ENCODE data around the gene HCRT. TPM values are rescaled to one million over a fixed set of nuclear protein-coding genes. Genes with fewer than 3 reads are reported as not detected.

HCRT gene
- total and polyA plus RNA-seq, 2 of the 8 experiments (the other 6 are each of a cell fraction or from before 2014, with no cell fraction given) = not detected

- H3K79me2 ChIP-seq (ENCODE audit: control insufficient read depth in 1 of 2, insufficient read depth in 2 of 2, low read length in 2 of 2) = no peaks in the 10 kb centered on the region
- WGBS, 2 experiments (ENCODE audit: extremely low coverage in 1 of 2, insufficient coverage in 1 of 2, insufficient read length in 1 of 2, insufficient replicate concordance in 2 of 2, low coverage in 1 of 2, low lambda C conversion rate in 2 of 2, missing lambda C conversion rate in 1 of 2) = 84% methylated on average over 2 of the region's 2 CpGs; no CpG with 5 or more reads in 1 of the 2 experiments
- H4K20me1 ChIP-seq (replicated peaks in 1 of 2; ENCODE audit: control insufficient read depth in 1 of 2, insufficient read depth in 2 of 2, low read length in 2 of 2) = peaks cover 0 to 1% of the 10 kb centered on the region in 2 experiments
- FAIRE-seq (no peak), DNase-seq (ENCODE audit: low read depth in 1 of 2, low spot score in 2 of 2) (no peak)
- TF ChIP-seq FOSL1 (IDR thresholded peaks at IDR 0.05; ENCODE audit: insufficient read depth, low read depth, low read length) (no peak), ATF2 (IDR thresholded peaks at IDR 0.05; ENCODE audit: low read length) (no peak), ATF3 (IDR thresholded peaks at IDR 0.05; ENCODE audit: insufficient read depth, low read depth, low read length) (no peak), BCL11A (IDR thresholded peaks at IDR 0.05; ENCODE audit: low read depth in 2 of 2, low read length in 2 of 2) (no peak), JUN (IDR thresholded peaks at IDR 0.05; ENCODE audit: low read depth, low read length) (no peak), YY1 (IDR thresholded peaks at IDR 0.05; ENCODE audit: low read depth, low read length) (no peak)
- H3K36me3 ChIP-seq (ENCODE audit: control insufficient read depth in 2 of 4, insufficient read depth in 4 of 4, low read length in 3 of 4) = no peaks in the 10 kb centered on the region
- no peak overlapping the region for H3K56ac ChIP-seq (replicated peaks; ENCODE audit: insufficient read length, low read depth, low read length)
- ChIA-PET POLR2A (ENCODE audit: partially characterized antibody) (interaction anchor here (0.5 to 0.9 kb wide), 3 partner anchors 11 to 232 kb away, joined by 3 read pairs; no protein-coding TSS in a partner anchor), CTCF (ENCODE audit: partially characterized antibody) (interaction anchor here (0.6 to 5.1 kb wide), 8 partner anchors 10 to 215 kb away, joined by 3 to 28 read pairs (median 4); no protein-coding TSS in a partner anchor)
- no peak overlapping the region for H3K18ac ChIP-seq (ENCODE audit: extremely low read depth, low read length)
- H3K14ac ChIP-seq (ENCODE audit: insufficient read length) = no peak overlapping the region
- H2BK20ac ChIP-seq (ENCODE audit: low read length) = no peak overlapping the region
- peaks cover 0 to 10% (median 8%) of the 10 kb centered on the region in 4 experiments; a peak in 3 of 7 replicates for H3K4me1 ChIP-seq (replicated peaks in 1 of 4; ENCODE audit: control insufficient read depth in 3 of 4, insufficient read depth in 4 of 4, low read length in 3 of 4)
- H4K5ac ChIP-seq (ENCODE audit: insufficient read length, low read depth, low read length) = no peak overlapping the region
- H4K91ac ChIP-seq (replicated peaks; ENCODE audit: insufficient read length, low read length) = no peak overlapping the region
- no peak overlapping the region for H2BK15ac ChIP-seq (ENCODE audit: low read length)
- no peak overlapping the region for H2AFZ ChIP-seq (ENCODE audit: low read length)
- H3K4me2 ChIP-seq (ENCODE audit: insufficient read depth in 1 of 2, low read depth in 2 of 2, low read length in 2 of 2) = no peak overlapping the region
- H3K4me3 ChIP-seq (ENCODE audit: extremely low read depth in 1 of 4, insufficient read depth in 2 of 4, low read depth in 3 of 4, low read length in 4 of 4) = no peak overlapping the region
- no peaks in the 10 kb centered on the region for H3K79me1 ChIP-seq (ENCODE audit: low read depth, low read length)
- H3K9ac ChIP-seq (replicated peaks in 1 of 4; ENCODE audit: extremely low read depth in 1 of 4, low read depth in 3 of 4, low read length in 3 of 4) = no peak overlapping the region
- no peaks in the 10 kb centered on the region for H3K9me3 ChIP-seq (ENCODE audit: insufficient read depth in 2 of 2, low read depth in 1 of 2, low read length in 1 of 2)
- peaks cover 4% of the 10 kb centered on the region; the same call in 1 of the 2 replicates for H3K23me2 ChIP-seq (ENCODE audit: low read depth, low read length)
- no peak overlapping the region for H2BK5ac ChIP-seq (ENCODE audit: low read depth, low read length)
- H3K27me3 ChIP-seq (replicated peaks in 1 of 4; ENCODE audit: control insufficient read depth in 3 of 4, extremely low read depth in 1 of 4, insufficient read depth in 3 of 4, low read length in 3 of 4) = peaks cover 0 to 27% (median 20%) of the 10 kb centered on the region in 4 experiments; a peak in 6 of 7 replicates
- H2BK12ac ChIP-seq (ENCODE audit: low read depth, low read length) = no peak overlapping the region
- H4K8ac ChIP-seq (ENCODE audit: extremely low read depth, insufficient read depth, low read length) = no peak overlapping the region
- H3K27ac ChIP-seq (ENCODE audit: low read depth, low read length) = no peak overlapping the region
- H3K23ac ChIP-seq (ENCODE audit: insufficient read length) = no peak overlapping the region
- H3K4ac ChIP-seq (replicated peaks; ENCODE audit: insufficient read length, low read depth, low read length) = no peak overlapping the region
- no peak overlapping the region for H2BK120ac ChIP-seq (replicated peaks; ENCODE audit: low read depth, low read length)
- H2AK5ac ChIP-seq (ENCODE audit: low read depth, low read length) = no peak overlapping the region
Measured at GRCh38 chr17:42187833-42188232, 2.6 kb upstream of the HCRT start.

All from H1 (cell line).